Endothelial cell of umbilical vein (primary cell): Measurements from ENCODE around the gene POMP. TPM values are rescaled to one million over a fixed set of nuclear protein-coding genes. Genes with fewer than 3 reads are reported as not detected.

Experiments
- BruUV-seq: library from RNA; stranded (reverse); fragments of 400-500 nt; replicated peaks from 2 replicates; lab custom pipeline; 2021; lab: Mats Ljungman, UMichigan
- CTCF ChIA-PET: fragments of 300-600, 350-600 bp; sonication (Branson Sonifier 250); formaldehyde crosslinking; loops from one replicate; lab custom pipeline; 2021; ENCODE audit warnings: antibody characterized with exemption, inconsistent platforms; lab: Charles Lee
- POLR2A ChIA-PET: fragments of 300-600, 350-600 bp; sonication (Branson Sonifier 250); formaldehyde crosslinking; loops from one replicate; lab custom pipeline; 2021; ENCODE audit warnings: antibody characterized with exemption, inconsistent platforms; lab: Charles Lee
- DNase-seq: peaks from one replicate; pipeline ENCODE4 v3.0.0-alpha.2; 2011; ENCODE audit warnings: low read depth, low spot score
- FAIRE-seq: peaks from 2 replicates; lab custom pipeline; 2011; peaks lifted over from hg19 to GRCh38; lab: Jason Lieb, UNC
- H2AFZ ChIP-seq: 2 replicates; pipeline ENCODE4 v1.6.0; 2012; ENCODE audit warnings: low read depth, low read length, control low read depth, inconsistent platforms
- H3K27ac ChIP-seq: 2 replicates; pipeline ENCODE4 v1.5.1; 2011; ENCODE audit warnings: low read depth, mild to moderate bottlenecking, control low read depth, low read length, moderate library complexity; ENCODE audit not compliant: insufficient read depth
- H3K27me3 ChIP-seq, 2 experiments: 2 replicates each; pipeline versions ENCODE4 v1.6.0 to v1.6.1; 2011; ENCODE audit warnings: low read length in 2 of 2, mixed read lengths in 1 of 2; ENCODE audit not compliant: control insufficient read depth in 2 of 2, insufficient read depth in 2 of 2
- H3K36me3 ChIP-seq, 2 experiments: 2 replicates in 1 of 2; 3 replicates in 1 of 2; pipeline ENCODE4 v1.5.1; 2011; ENCODE audit warnings: low read length in 2 of 2, mild to moderate bottlenecking in 1 of 2, moderate library complexity in 1 of 2; ENCODE audit not compliant: control insufficient read depth in 2 of 2, insufficient read depth in 2 of 2; ENCODE audit errors: extremely low read depth in 1 of 2
- H3K4me1 ChIP-seq: 3 replicates; pipeline ENCODE4 v1.5.1; 2011; ENCODE audit warnings: mild to moderate bottlenecking, low read length; ENCODE audit not compliant: control insufficient read depth, insufficient read depth; ENCODE audit errors: extremely low read depth
- H3K4me2 ChIP-seq: 2 replicates; pipeline ENCODE4 v1.6.1; 2011; ENCODE audit warnings: low read length, control low read depth, mixed read lengths; ENCODE audit not compliant: insufficient read depth
- H3K4me3 ChIP-seq, 3 experiments: fragments of 200-600 bp in 1 of 3; sonication (generic), shearing (Covaris generic) in 1 of 3; replicated peaks in 1 of 3; 2 replicates each; pipeline ENCODE4 v1.5.1; 2011 to 2016; ENCODE audit warnings: control low read depth in 3 of 3, low read length in 3 of 3, mild to moderate bottlenecking in 2 of 3, inconsistent platforms in 1 of 3, low read depth in 1 of 3, moderate library complexity in 1 of 3; ENCODE audit not compliant: insufficient read depth in 1 of 3
- H3K79me2 ChIP-seq: 2 replicates; pipeline ENCODE4 v1.6.0; 2012; ENCODE audit warnings: low read length, inconsistent platforms; ENCODE audit not compliant: control insufficient read depth, insufficient read depth
- H3K9ac ChIP-seq: replicated peaks from 2 replicates; pipeline ENCODE3; 2011; ENCODE audit warnings: low read length, control low read depth; ENCODE audit not compliant: insufficient read depth; ENCODE audit errors: extremely low read depth
- H3K9me1 ChIP-seq: replicated peaks from 3 replicates; pipeline ENCODE4 v1.6.0; 2011; ENCODE audit warnings: mild to moderate bottlenecking, low read length; ENCODE audit not compliant: control insufficient read depth, insufficient read depth; ENCODE audit errors: extremely low read depth
- H3K9me3 ChIP-seq: replicated peaks from 2 replicates; pipeline ENCODE4 v1.5.1; 2012; ENCODE audit warnings: low read length, inconsistent platforms; ENCODE audit not compliant: control insufficient read depth, insufficient read depth
- H4K20me1 ChIP-seq: replicated peaks from 2 replicates; pipeline ENCODE3; 2011; ENCODE audit warnings: mild to moderate bottlenecking, low read length; ENCODE audit not compliant: control insufficient read depth, insufficient read depth; ENCODE audit errors: extremely low read depth
- EZH2 ChIP-seq: IDR thresholded peaks from 2 replicates; pipeline ENCODE4 v1.6.1; 2012; ENCODE audit warnings: borderline replicate concordance, low read depth, mild to moderate bottlenecking, moderate library complexity, low read length, inconsistent platforms; ENCODE audit not compliant: severe bottlenecking
- FOS ChIP-seq: IDR thresholded peaks from 2 replicates; pipeline ENCODE4 v1.6.1; 2011; ENCODE audit warnings: mild to moderate bottlenecking, low read length, moderate library complexity, borderline replicate concordance; ENCODE audit not compliant: insufficient read depth
- GATA2 ChIP-seq: IDR thresholded peaks from 2 replicates; pipeline ENCODE4 v1.7.0; 2011; ENCODE audit warnings: low read depth, mild to moderate bottlenecking, moderate library complexity, mixed read lengths, low read length; ENCODE audit not compliant: insufficient read length, insufficient read depth
- JUN ChIP-seq: IDR thresholded peaks from 2 replicates; pipeline ENCODE4 v1.6.1; 2011; ENCODE audit warnings: borderline replicate concordance, low read depth; ENCODE audit not compliant: insufficient read length, insufficient read depth
- MYC ChIP-seq: IDR thresholded peaks from one replicate; pipeline ENCODE4 v1.6.1; 2011; ENCODE audit warnings: mild to moderate bottlenecking, low read depth, low read length
- POLR2A ChIP-seq: IDR thresholded peaks from 2 replicates; pipeline ENCODE4 v1.6.1; 2012; ENCODE audit warnings: low read depth, mild to moderate bottlenecking, control low read depth, low read length
- POLR2AphosphoS5 ChIP-seq: IDR thresholded peaks from 2 replicates; pipeline ENCODE4 v1.6.1; 2012; ENCODE audit warnings: low read depth, mild to moderate bottlenecking, control low read depth, low read length, moderate library complexity; ENCODE audit not compliant: insufficient read depth
- dilution Hi-C: fragments of 300-500 bp; cut with MboI; formaldehyde crosslinking; loops from one replicate; pipeline ENCODE4 v1.15.0; 2019; ENCODE audit warnings: low sequenced_read_pairs; ENCODE audit not compliant: extremely low pct_ligation_motif_present
- intact Hi-C: fragments of 100-400 bp; cut with micrococcal nuclease; formaldehyde crosslinking; loops from one replicate; pipeline ENCODE4 v1.10.0; 2022
- polyA plus RNA-seq, 4 experiments: library from polyadenylated mRNA; depleted of rRNA in 3 of 4; stranded (reverse) in 3 of 4; unstranded in 1 of 4; fragments of >200 nt; gene quantifications; 2 replicates each; pipeline versions ENCODE4 v1.2.1 to v1.2.3, GENCODE V29; 2011 to 2012; ENCODE audit warnings: missing spikeins in 1 of 4
- total RNA-seq: library from RNA; stranded (reverse); gene quantifications from 2 replicates; pipeline ENCODE4 v1.2.3, GENCODE V29; 2021
- TF ChIP-seq, protein P1 (sequence below), 2 donors: IDR thresholded peaks; 1 replicate in 1 of 2; 2 replicates in 1 of 2; pipeline ENCODE4 v1.5.1; 2011; ENCODE audit warnings: low read length in 2 of 2, mild to moderate bottlenecking in 2 of 2, moderate library complexity in 2 of 2, control low read depth in 1 of 2, inconsistent platforms in 1 of 2, low read depth in 1 of 2; ENCODE audit not compliant: insufficient read depth in 1 of 2; ENCODE audit errors: extremely low read depth in 1 of 2
- TF ChIP-seq, protein P2 (sequence below): IDR thresholded peaks from 2 replicates; pipeline ENCODE4 v1.6.1; 2011; ENCODE audit not compliant: insufficient read depth, insufficient read length

Gene POMP
- total and polyA plus RNA-seq, 2 donors (not counting 3 experiments of a cell fraction or from before 2014, with no cell fraction given): 27.0 to 88.9 TPM

DNA sequence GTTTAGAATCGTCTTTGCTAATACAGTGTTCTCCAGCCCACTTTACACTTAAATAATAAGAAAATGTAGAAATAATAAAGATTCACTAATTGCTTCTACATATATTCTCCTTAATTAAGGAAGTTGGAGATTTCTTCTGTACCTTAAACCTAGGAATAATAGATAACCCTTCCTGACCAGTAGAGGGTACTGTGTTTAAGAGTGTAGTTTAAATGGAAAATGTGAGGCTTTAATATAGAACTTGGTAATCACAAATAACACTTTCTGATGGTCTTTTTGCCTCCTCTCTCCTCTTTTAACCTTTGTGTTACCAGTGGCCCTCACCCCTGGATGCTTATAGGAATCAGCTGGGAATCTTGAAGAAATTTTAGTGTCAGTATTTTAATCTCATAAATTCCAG lies 20.7 kb downstream of the POMP start:
- CTCF ChIA-PET: interaction anchor here (0.6 to 5.4 kb wide), 10 partner anchors 14 to 620 kb away, joined by 3 to 135 read pairs (median 4); no protein-coding TSS in a partner anchor
- no peaks in the 10 kb centered on the region for H4K20me1 ChIP-seq
- no TSS peak for BruUV-seq
- FAIRE-seq: peak; percentile 66
- no peak overlapping the region for H2AFZ ChIP-seq
- H3K4me2 ChIP-seq: no peak overlapping the region
- H3K9me1 ChIP-seq: no peaks in the 10 kb centered on the region
- peaks cover 2 to 15% of the 10 kb centered on the region in 2 experiments for H3K36me3 ChIP-seq
- H3K27me3 ChIP-seq: no peaks in the 10 kb centered on the region
- POLR2A ChIA-PET: interaction anchor here (0.6 kb wide), 1 partner anchor 120 kb away, joined by 3 read pairs; no protein-coding TSS in a partner anchor
- H3K9ac ChIP-seq: no peak overlapping the region
- TF ChIP-seq, protein P1, sequence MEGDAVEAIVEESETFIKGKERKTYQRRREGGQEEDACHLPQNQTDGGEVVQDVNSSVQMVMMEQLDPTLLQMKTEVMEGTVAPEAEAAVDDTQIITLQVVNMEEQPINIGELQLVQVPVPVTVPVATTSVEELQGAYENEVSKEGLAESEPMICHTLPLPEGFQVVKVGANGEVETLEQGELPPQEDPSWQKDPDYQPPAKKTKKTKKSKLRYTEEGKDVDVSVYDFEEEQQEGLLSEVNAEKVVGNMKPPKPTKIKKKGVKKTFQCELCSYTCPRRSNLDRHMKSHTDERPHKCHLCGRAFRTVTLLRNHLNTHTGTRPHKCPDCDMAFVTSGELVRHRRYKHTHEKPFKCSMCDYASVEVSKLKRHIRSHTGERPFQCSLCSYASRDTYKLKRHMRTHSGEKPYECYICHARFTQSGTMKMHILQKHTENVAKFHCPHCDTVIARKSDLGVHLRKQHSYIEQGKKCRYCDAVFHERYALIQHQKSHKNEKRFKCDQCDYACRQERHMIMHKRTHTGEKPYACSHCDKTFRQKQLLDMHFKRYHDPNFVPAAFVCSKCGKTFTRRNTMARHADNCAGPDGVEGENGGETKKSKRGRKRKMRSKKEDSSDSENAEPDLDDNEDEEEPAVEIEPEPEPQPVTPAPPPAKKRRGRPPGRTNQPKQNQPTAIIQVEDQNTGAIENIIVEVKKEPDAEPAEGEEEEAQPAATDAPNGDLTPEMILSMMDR (IDR thresholded peaks at IDR 0.05; ENCODE audit: extremely low read depth in 1 of 2, insufficient read depth in 1 of 2, low read depth in 1 of 2, low read length in 2 of 2): peak in 1 of 2 donors; percentile 18
- no peak for TF ChIP-seq POLR2A
- H3K27ac ChIP-seq: no peak overlapping the region
- no peaks in the 10 kb centered on the region for H3K4me1 ChIP-seq
- H3K79me2 ChIP-seq: no peaks in the 10 kb centered on the region
- peak; percentile 33 for DNase-seq
- no peaks in the 10 kb centered on the region for H3K9me3 ChIP-seq
- intact Hi-C loops (loop anchor here (1.0 to 5.0 kb wide), 3 partner anchors 75 to 367 kb away; no protein-coding TSS in a partner anchor), dilution Hi-C loops (no loop called here)
- H3K4me3 ChIP-seq: no peak overlapping the region

DNA sequence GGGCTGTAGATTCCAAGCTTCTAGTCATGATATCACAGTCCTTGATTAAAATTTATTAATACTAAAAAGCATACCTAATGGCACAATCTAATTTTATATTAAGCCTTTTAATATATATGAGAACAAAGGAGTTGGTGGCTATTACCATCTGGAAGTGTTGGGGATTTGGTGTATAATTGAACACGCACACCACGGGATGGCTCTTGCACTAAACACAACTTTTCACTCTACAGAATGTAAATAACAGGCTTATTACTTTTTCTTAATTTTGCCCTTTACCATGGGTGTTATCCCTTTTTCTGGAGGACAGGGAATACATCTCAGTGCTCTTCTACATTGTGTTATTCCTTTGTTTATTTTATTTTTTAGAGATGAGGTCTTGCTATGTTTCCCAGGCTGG lies 21.6 kb downstream of the POMP start:
- CTCF ChIA-PET: interaction anchor here (0.6 to 5.4 kb wide), 9 partner anchors 13 to 621 kb away, joined by 3 to 135 read pairs (median 4); no protein-coding TSS in a partner anchor
- intact Hi-C loops: no loop called here
- no TSS peak for BruUV-seq

More for the DNA sequence above, 21.6 kb downstream of the POMP start:
- Histone ChIP-seq H3K9me3 (no peaks in the 10 kb centered on the region), H3K79me2 (no peaks in the 10 kb centered on the region), H3K4me2 (no peak overlapping the region), H3K9me1 (no peaks in the 10 kb centered on the region), H3K9ac (no peak overlapping the region), H3K4me3 (no peak overlapping the region), H3K36me3 (peaks cover 0 to 14% of the 10 kb centered on the region in 2 experiments), H3K4me1 (no peaks in the 10 kb centered on the region), H3K27me3 (peaks cover under 1 to 2% of the 10 kb centered on the region in 2 experiments), H2AFZ (no peak overlapping the region), H4K20me1 (no peaks in the 10 kb centered on the region), H3K27ac (no peak overlapping the region)
- POLR2A ChIA-PET: interaction anchor here (0.6 kb wide), 2 partner anchors 119 to 659 kb away, joined by 3 read pairs; no protein-coding TSS in a partner anchor
- dilution Hi-C loops: no loop called here
- TF ChIP-seq, protein P2, sequence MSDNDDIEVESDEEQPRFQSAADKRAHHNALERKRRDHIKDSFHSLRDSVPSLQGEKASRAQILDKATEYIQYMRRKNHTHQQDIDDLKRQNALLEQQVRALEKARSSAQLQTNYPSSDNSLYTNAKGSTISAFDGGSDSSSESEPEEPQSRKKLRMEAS: no peak
- TF ChIP-seq MYC: no peak
- no peak for TF ChIP-seq POLR2A
- TF ChIP-seq, protein P1 (IDR thresholded peaks at IDR 0.05; ENCODE audit: extremely low read depth in 1 of 2, insufficient read depth in 1 of 2, low read depth in 1 of 2, low read length in 2 of 2): no peak
- TF ChIP-seq JUN: no peak
- no peak for TF ChIP-seq POLR2AphosphoS5
- TF ChIP-seq GATA2: no peak
- no peak for TF ChIP-seq EZH2
- TF ChIP-seq FOS: no peak
- DNase-seq (no peak), FAIRE-seq (no peak)
